GM18498 (cell line): ENCODE data around the gene FNDC10.

Experiments used
- ATAC-seq: cut with Tn5 transposase; IDR thresholded peaks from one replicate; pipeline ENCODE4 v1.9.1; 2021; ENCODE audit warnings: mild to moderate bottlenecking, moderate library complexity; ENCODE audit not compliant: unreplicated experiment

The FNDC10 gene

GRCh38 chr1:1550087-1550486 is 49.8 kb downstream of the FNDC10 start:
- ATAC-seq: no peak

- no peak for ATAC-seq
Observed at GRCh38 chr1:1548591-1548990, 51.3 kb downstream of the FNDC10 start.
